Measurements from ENCODE around the gene POLR1E. TPM values are rescaled to one million over a fixed set of nuclear protein-coding genes. Genes with fewer than 3 reads are reported as not detected.
"Not testable (repeated sequence)": the region's sequence is repeated elsewhere in the genome, so short reads cannot be mapped to it uniquely, and the experiment has no call there.

POLR1E gene
- total RNA-seq, 4 donors from 2014 or later = 14.8 to 23.3 (median 18.5) TPM

GRCh38 chr9:37509536-37509935, 23.8 kb downstream of the POLR1E start:
- 88 to 92% methylated on average over 7 of the region's 7 CpGs for WGBS, 2 donors
- H3K4me3 ChIP-seq (replicated peaks in 1 of 3) = no peak overlapping the region
- no peaks in the 10 kb centered on the region for H3K9me3 ChIP-seq
- H3K27me3 ChIP-seq = no peaks in the 10 kb centered on the region
- no peaks in the 10 kb centered on the region for H3K4me1 ChIP-seq
- DNase-seq = no peak
- no peak overlapping the region for H3K27ac ChIP-seq
- peaks cover 0 to 4% of the 10 kb centered on the region in 2 donors for H3K36me3 ChIP-seq
- intact Hi-C loops (cut with DNase I) = loop anchor here (10.0 kb wide), 1 partner anchor 145 kb away; the partner anchor contains the start of gene FRMPD1
- TF ChIP-seq CTCF (IDR thresholded peaks at IDR 0.05) (no peak), POLR2A (IDR thresholded peaks at IDR 0.05) (no peak)

- H3K27ac ChIP-seq; H3K36me3 ChIP-seq; DNase-seq; intact Hi-C loops (cut with DNase I); H3K4me1 ChIP-seq; H3K4me3 ChIP-seq (replicated peaks in 1 of 3); H3K27me3 ChIP-seq; H3K9me3 ChIP-seq: not testable (repeated sequence)
- 84% methylated on average over 5 of the region's 5 CpGs for WGBS, 2 donors
Observed at GRCh38 chr9:37510053-37510452, 24.3 kb downstream of the POLR1E start.

GRCh38 chr9:37511016-37512010, 25.6 kb downstream of the POLR1E start:
- peaks cover 4 to 12% of the 10 kb centered on the region in 2 donors for H3K36me3 ChIP-seq
- intact Hi-C loops (cut with DNase I) = no loop called here
- peak; percentile 26 to 42 for DNase-seq
- no peaks in the 10 kb centered on the region for H3K9me3 ChIP-seq
- WGBS, 2 donors = 81 to 82% methylated on average over 15 of the region's 15 CpGs
- no peak overlapping the region for H3K4me3 ChIP-seq (replicated peaks in 1 of 3)
- no peak overlapping the region for H3K27ac ChIP-seq
- TF ChIP-seq POLR2A (IDR thresholded peaks at IDR 0.05) = no peak
- peak in 1 of 6 experiments; percentile 30 for TF ChIP-seq CTCF (IDR thresholded peaks at IDR 0.05)
- no peaks in the 10 kb centered on the region for H3K27me3 ChIP-seq
- no peaks in the 10 kb centered on the region for H3K4me1 ChIP-seq

GRCh38 chr9:37512437-37512836, 26.7 kb downstream of the POLR1E start:
- TF ChIP-seq CTCF (IDR thresholded peaks at IDR 0.05) (no peak), POLR2A (IDR thresholded peaks at IDR 0.05) (no peak)
- Histone ChIP-seq H3K4me3 (replicated peaks in 1 of 3) (no peak overlapping the region), H3K27ac (no peak overlapping the region), H3K36me3 (peaks cover 4 to 12% of the 10 kb centered on the region in 2 donors), H3K27me3 (no peaks in the 10 kb centered on the region), H3K9me3 (no peaks in the 10 kb centered on the region), H3K4me1 (no peaks in the 10 kb centered on the region)
- intact Hi-C loops (cut with DNase I) = no loop called here
- DNase-seq = no peak
- 80 to 84% methylated on average over 12 of the region's 12 CpGs for WGBS, 2 donors

- intact Hi-C loops (cut with DNase I); H3K4me1 ChIP-seq; H3K27ac ChIP-seq; DNase-seq; H3K4me3 ChIP-seq (replicated peaks in 1 of 3); H3K27me3 ChIP-seq; H3K9me3 ChIP-seq: not testable (repeated sequence)
- WGBS, 2 donors = 96 to 97% methylated on average over 10 of the region's 10 CpGs
- H3K36me3 ChIP-seq = peaks cover 4 to 12% of the 10 kb centered on the region in 2 donors
Observed at GRCh38 chr9:37514415-37514814, 28.7 kb downstream of the POLR1E start.

- Histone ChIP-seq H3K4me1 (no peaks in the 10 kb centered on the region), H3K9me3 (no peaks in the 10 kb centered on the region), H3K36me3 (peaks cover 4 to 12% of the 10 kb centered on the region in 2 donors), H3K27ac (no peak overlapping the region), H3K4me3 (replicated peaks in 1 of 3) (no peak overlapping the region), H3K27me3 (no peaks in the 10 kb centered on the region)
- DNase-seq = no peak
- 92 to 95% methylated on average over 7 of the region's 7 CpGs for WGBS, 2 donors
- TF ChIP-seq POLR2A (IDR thresholded peaks at IDR 0.05) (no peak), CTCF (IDR thresholded peaks at IDR 0.05) (no peak)
- intact Hi-C loops (cut with DNase I) = no loop called here
Observed at GRCh38 chr9:37514999-37515398, 29.3 kb downstream of the POLR1E start.
